Measurements from ENCODE around the gene LIPE.

LIPE gene

DNA sequence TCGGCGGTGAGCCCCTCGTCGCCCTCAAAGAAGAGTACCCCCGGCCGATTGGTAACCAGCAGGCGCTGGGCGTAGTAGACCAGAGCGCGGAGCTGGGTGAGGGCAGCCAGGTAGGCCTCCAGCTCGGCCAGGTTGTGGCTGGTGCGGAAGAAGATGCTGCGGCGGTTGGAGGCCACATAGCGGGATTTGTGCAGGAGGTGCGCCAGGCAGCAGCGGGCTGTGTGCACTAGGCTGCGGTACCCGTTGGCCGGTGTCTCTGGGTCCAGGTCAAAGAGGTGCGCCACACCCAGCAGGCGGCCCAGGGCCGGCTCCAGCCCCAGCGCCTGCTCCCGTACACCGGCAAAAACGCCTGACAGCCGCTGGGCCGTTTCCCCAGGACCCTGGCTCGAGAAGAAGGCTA is 16.8 kb downstream of the LIPE start:
- DNase-seq: no peak

GRCh38 chr19:42409477-42409876 is 17.7 kb downstream of the LIPE start:
- no peak for DNase-seq

DNA sequence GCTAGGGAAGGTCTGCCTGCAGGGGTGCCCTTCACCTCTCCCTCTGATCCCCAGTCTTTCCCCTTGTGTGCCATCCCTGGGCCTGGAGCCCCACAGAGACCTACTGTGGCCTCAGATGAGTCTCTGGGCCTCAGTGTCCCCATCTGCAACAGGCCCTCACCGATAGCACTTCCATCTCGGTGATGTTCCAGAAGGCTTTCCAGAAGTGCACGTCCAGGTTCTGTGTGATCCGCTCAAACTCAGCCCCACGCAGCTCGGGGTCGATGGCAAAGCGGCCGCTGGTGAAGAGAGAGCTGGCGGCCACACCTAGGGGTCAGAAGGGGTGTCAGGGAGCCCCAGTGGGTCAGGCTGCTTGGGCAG is 19.4 kb downstream of the LIPE start:
- DNase-seq: no peak

GRCh38 chr19:42407085-42407815 is 19.9 kb downstream of the LIPE start:
- no peak for DNase-seq

DNA sequence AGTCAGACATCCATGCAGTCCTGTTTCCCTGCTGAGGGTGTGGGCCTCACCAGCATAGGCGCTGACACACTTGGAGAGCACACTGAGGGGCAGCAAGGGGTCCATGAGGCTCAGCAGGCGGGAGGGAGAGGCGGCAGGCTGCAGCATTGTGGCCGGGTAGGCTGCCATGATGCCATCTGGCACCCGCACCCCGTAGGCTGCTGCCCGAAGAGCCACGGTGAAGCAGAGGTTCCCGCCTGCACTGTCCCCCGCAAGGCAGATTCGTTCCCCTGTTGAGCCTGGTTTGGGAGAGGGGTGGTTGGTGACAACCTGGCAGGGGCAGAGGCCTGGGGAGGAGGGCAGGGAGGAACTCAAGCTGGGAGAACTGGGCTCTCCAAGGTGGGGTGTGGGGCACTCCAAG is 21.1 kb downstream of the LIPE start:
- DNase-seq: no peak

- no peak for DNase-seq
These were observed 23.6 kb downstream of the LIPE start for GRCh38 chr19:42403586-42403985.

- DNase-seq: no peak
These were observed 24.6 kb downstream of the LIPE start for GRCh38 chr19:42402376-42403116.

- peak in 1 of 2 experiments; percentile 15 for DNase-seq
These were observed 25.6 kb downstream of the LIPE start for GRCh38 chr19:42401365-42402303.

GRCh38 chr19:42400404-42400803 is 26.8 kb downstream of the LIPE start:
- no peak for DNase-seq

DNA sequence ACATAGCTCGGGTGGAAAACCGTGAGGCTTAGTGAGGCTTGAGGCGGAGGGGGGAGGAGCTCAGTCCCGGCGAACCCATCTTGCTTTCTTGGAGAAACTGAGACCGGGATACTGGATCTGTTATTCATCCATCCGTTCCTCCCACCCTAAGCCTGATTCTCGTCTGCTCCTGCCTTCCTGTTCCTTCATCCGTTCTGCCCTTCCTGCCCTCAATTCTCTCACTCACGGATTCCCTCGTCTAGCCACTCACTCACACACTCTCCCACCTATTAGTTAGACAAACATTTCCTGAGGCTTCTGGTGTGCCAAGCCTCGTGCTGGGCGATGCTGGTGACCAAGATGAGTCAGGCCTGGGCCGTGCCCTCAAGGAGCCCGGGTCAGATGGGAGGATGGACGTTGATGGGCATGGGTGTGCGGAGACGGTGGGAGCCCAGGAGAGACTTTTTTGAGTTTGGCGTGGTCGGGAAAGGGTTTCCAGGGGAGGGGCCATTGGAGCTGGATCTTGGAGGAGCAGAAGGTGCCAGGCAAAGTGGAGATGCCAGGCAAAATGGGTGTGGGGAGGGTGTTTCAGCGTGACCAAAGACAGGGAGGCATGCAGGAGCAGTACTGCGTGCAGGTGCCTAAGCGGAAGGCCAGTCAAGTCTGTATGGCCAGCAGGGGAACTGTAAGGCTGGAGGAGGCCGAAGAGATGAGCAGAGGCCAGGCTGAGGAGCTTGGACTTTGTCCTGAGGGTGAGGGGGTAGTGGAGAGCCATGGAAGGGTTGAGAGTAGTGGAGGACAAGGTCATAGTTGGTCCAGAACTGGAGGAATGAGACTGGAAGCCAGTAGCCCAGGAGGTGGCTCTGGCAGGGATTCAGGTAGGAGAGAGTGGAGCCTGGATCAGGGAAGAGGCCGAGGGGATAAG is 29.7 kb downstream of the LIPE start:
- no peak for DNase-seq

- peak; percentile 97 for DNase-seq
These were observed 30.6 kb downstream of the LIPE start for GRCh38 chr19:42396381-42397262.

DNA sequence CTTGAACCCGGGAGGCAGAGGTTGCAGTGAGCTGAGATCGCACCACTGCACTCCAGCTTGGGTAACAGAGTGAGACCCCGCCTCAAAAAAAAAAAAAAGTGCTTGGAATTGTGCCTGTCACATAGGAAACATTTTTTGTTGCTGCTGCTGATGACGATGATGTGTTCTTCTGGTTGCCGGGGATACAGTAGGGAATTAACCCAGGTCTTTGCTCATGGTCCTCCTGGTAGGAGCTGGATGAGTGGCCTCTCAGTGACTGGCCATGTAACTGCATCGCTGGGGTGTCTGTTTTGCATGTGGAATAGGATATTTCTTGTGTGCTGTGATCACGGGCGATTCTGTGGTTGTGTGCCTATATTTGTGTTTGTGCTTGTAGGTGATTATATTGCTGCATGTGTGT is 32.4 kb downstream of the LIPE start:
- no peak for DNase-seq

GRCh38 chr19:42392165-42392564 is 35.0 kb downstream of the LIPE start:
- no peak for DNase-seq

- DNase-seq: no peak
These were observed 37.3 kb downstream of the LIPE start, which contains the start of gene CNFN for GRCh38 chr19:42389899-42390298. Gene CNFN (minus strand): TSS chr19:42390297. CDS start chr19:42389037, 1,260 bp downstream.

- no peak for DNase-seq
These were observed 38.2 kb downstream of the LIPE start for GRCh38 chr19:42388851-42389489.

DNA sequence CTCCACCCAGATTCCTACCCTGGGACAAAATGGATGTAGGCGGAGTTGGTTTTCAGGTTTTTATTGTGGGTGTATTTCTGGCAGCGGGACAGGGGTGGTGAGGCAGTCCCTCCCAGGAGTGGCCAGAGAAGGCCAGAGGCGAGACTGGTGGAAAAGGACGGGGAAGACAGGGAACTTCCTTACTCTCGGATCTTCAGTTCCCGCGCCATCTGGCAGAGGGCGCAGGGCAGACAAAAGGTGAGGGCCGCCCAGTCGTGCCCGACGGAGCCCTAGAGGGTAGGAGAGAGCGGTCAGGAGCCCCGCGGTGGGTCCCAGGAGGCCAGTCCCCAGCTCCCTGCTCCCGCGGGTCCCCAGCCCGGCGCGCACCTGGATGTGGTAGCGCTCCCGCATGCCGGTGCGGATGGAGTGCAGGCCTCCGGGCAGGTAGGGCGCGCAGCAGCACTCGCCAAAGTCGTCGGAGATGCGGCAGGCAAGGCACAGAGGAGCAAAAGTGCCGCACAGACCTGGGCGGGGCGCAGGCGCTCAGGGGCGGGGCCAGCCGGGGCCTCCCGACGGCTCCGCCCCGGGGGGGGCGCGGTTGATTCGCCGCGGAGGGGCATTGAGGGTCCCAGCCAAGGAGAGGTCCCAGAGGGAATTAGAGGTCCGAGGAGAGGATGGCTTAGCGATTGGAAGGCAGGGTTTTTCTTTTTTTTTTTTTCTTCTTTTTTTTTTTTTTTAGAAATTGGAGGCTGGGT is 40.0 kb downstream of the LIPE start:
- no peak for DNase-seq

DNA sequence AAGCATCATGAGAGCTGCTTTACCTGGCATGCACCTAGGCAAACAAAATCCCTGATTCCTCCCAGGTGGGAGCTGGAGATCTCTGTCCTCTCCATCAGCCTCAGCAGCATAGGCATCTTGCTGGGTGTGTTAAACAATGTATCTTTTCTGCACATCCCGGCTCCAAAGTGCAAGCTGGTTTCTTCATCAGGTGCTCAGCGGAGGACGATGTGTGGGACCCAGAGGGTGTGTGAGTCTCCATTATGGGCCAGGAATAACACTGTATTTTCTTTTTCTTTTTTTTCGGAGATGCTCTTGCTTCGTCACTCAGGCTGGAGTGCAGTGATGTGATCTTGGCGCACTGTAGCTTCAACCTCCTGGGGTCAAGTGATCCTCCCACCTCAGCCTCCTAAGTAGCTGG is 47.0 kb downstream of the LIPE start:
- DNase-seq: no peak

GRCh38 chr19:42378225-42379215 is 48.7 kb downstream of the LIPE start:
- no peak for DNase-seq

DNA sequence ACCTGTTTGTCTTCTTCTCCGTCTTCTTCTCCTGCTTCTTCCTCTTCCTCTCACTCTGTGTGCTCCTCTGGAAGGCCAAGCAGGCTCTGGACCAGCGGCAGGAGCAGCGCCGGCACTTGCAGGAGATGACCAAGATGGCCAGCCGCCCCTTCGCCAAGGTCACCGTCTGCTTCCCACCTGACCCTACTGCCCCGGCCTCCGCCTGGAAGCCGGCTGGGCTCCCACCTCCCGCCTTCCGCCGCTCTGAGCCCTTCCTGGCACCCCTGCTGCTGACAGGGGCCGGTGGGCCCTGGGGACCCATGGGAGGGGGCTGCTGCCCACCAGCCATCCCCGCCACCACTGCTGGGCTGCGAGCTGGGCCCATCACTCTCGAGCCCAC is 51.0 kb downstream of the LIPE start:
- DNase-seq: no peak

All from cerebellar nuclear complex (tissue), 1 donor.